Measurements from ENCODE around the gene CD200R1. TPM values are rescaled to one million over a fixed set of nuclear protein-coding genes. Genes with fewer than 3 reads are reported as not detected.

The CD200R1 gene
- total RNA-seq, 1 experiment from 2014 or later: not detected

- CTCF ChIA-PET: interaction anchor here (0.6 to 2.4 kb wide), 17 partner anchors 9 to 598 kb away, joined by 3 to 32 read pairs (median 4); partner anchors contain the start of genes ATG3, GTPBP8 and SLC35A5
- Histone ChIP-seq H4K20me1 (ENCODE audit: insufficient read depth) (no peaks in the 10 kb centered on the region), H2AFZ (ENCODE audit: low read depth, low read length, poor library complexity, severe bottlenecking) (peak overlapping the region; percentile 81), H3K4me3 (replicated peaks in 1 of 2; ENCODE audit: low read depth in 1 of 2, low read length in 2 of 2) (no peak overlapping the region), H3K36me3 (ENCODE audit: control insufficient read depth in 1 of 2, insufficient read depth in 2 of 2, low read length in 2 of 2) (no peaks in the 10 kb centered on the region), H3K27ac (ENCODE audit: low read depth, low read length) (no peak overlapping the region), H3K79me2 (ENCODE audit: insufficient read depth, low read length) (no peaks in the 10 kb centered on the region), H3K4me1 (ENCODE audit: control insufficient read depth in 1 of 2, insufficient read depth in 2 of 2, low read length in 2 of 2) (no peaks in the 10 kb centered on the region), H3K9ac (ENCODE audit: low read length) (no peak overlapping the region), H3K9me3 (ENCODE audit: control insufficient read depth in 1 of 2, insufficient read depth in 1 of 2, low read depth in 1 of 2, low read length in 2 of 2) (no peaks in the 10 kb centered on the region), H3K9me2 (ENCODE audit: insufficient read depth) (no peaks in the 10 kb centered on the region), H3K4me2 (ENCODE audit: low read length) (no peak overlapping the region), H3K27me3 (ENCODE audit: insufficient read depth, low read length) (no peaks in the 10 kb centered on the region)
- DNase-seq (ENCODE audit: low read depth, low spot score): peak; percentile 13
- BruUV-seq (replicated peaks): no TSS peak
- POLR2A ChIA-PET: interaction anchor here (1.2 to 1.5 kb wide), 3 partner anchors 12 to 338 kb away, joined by 4 to 8 read pairs (median 7); partner anchors contain the start of gene GTPBP8
- TF ChIP-seq ELF1 (IDR thresholded peaks at IDR 0.05; ENCODE audit: borderline replicate concordance, low read depth) (no peak), YY1 (IDR thresholded peaks at IDR 0.05; ENCODE audit: extremely low read depth, insufficient replicate concordance, low read depth, low read length) (no peak), RAD21 (IDR thresholded peaks at IDR 0.05; ENCODE audit: low read depth) (peak; percentile 69), CTCF (IDR thresholded peaks at IDR 0.05 in 2 of 3, conservative IDR thresholded peaks at IDR 0.05 in 1 of 3; ENCODE audit: borderline replicate concordance in 1 of 3, insufficient read depth in 1 of 3, low read depth in 2 of 3, low read length in 2 of 3) (peak; percentile 42 to 77 (median 66); a peak in 5 of 6 replicates)
- RAD21 ChIA-PET (ENCODE audit: low non-redundant PET in 1 of 2, low total read pairs in 2 of 2, uncharacterized antibody in 2 of 2, unreplicated experiment in 2 of 2): interaction anchor here (0.8 to 1.5 kb wide), 4 partner anchors 245 to 338 kb away, joined by 3 to 6 read pairs (median 4); no protein-coding TSS in a partner anchor
- intact Hi-C loops (cut with micrococcal nuclease): loop anchor here (1.0 to 10.0 kb wide), 4 partner anchors 245 to 865 kb away; no protein-coding TSS in a partner anchor
- peak; percentile 34; the same call in 1 of the 2 replicates for ATAC-seq
Measured at GRCh38 chr3:112979244-112979832, 4.4 kb upstream of the CD200R1 start.

GRCh38 chr3:112976953-112977352, 2.0 kb upstream of the CD200R1 start:
- no peaks in the 10 kb centered on the region for H3K27me3 ChIP-seq (ENCODE audit: insufficient read depth, low read length)
- RAD21 ChIA-PET (ENCODE audit: low non-redundant PET in 1 of 2, low total read pairs in 2 of 2, uncharacterized antibody in 2 of 2, unreplicated experiment in 2 of 2): no interaction called here
- CTCF ChIA-PET: no interaction called here
- no peak overlapping the region for H3K9ac ChIP-seq (ENCODE audit: low read length)
- H2AFZ ChIP-seq (ENCODE audit: low read depth, low read length, poor library complexity, severe bottlenecking): no peak overlapping the region
- no peaks in the 10 kb centered on the region for H3K36me3 ChIP-seq (ENCODE audit: control insufficient read depth in 1 of 2, insufficient read depth in 2 of 2, low read length in 2 of 2)
- no peaks in the 10 kb centered on the region for H3K9me2 ChIP-seq (ENCODE audit: insufficient read depth)
- BruUV-seq (replicated peaks): no TSS peak
- DNase-seq (ENCODE audit: low read depth, low spot score) (no peak), ATAC-seq (no peak)
- POLR2A ChIA-PET: no interaction called here
- H3K27ac ChIP-seq (ENCODE audit: low read depth, low read length): no peak overlapping the region
- no peak overlapping the region for H3K4me2 ChIP-seq (ENCODE audit: low read length)
- intact Hi-C loops (cut with micrococcal nuclease): loop anchor here (10.0 kb wide), 1 partner anchor 862 kb away; no protein-coding TSS in a partner anchor
- no peaks in the 10 kb centered on the region for H3K9me3 ChIP-seq (ENCODE audit: control insufficient read depth in 1 of 2, insufficient read depth in 1 of 2, low read depth in 1 of 2, low read length in 2 of 2)
- H3K4me3 ChIP-seq (replicated peaks in 1 of 2; ENCODE audit: low read depth in 1 of 2, low read length in 2 of 2): no peak overlapping the region
- TF ChIP-seq MAX (IDR thresholded peaks at IDR 0.05) (no peak), EZH2 (IDR thresholded peaks at IDR 0.05) (no peak), ATF3 (IDR thresholded peaks at IDR 0.05) (no peak), EGR1 (IDR thresholded peaks at IDR 0.05; ENCODE audit: low read depth) (no peak)
- H3K4me1 ChIP-seq (ENCODE audit: control insufficient read depth in 1 of 2, insufficient read depth in 2 of 2, low read length in 2 of 2): no peaks in the 10 kb centered on the region
- H3K79me2 ChIP-seq (ENCODE audit: insufficient read depth, low read length): no peaks in the 10 kb centered on the region
- no peaks in the 10 kb centered on the region for H4K20me1 ChIP-seq (ENCODE audit: insufficient read depth)

All from HCT116 (cell line).